HepG2 (cell line): ENCODE data around the gene CCDC88B. TPM values are rescaled to one million over a fixed set of nuclear protein-coding genes. Genes with fewer than 3 reads are reported as not detected.

ENCODE experiments used
- ATAC-seq: fragments of 200-7000 bp; cut with Tn5 transposase; 3 replicates; pipeline ENCODE4 v1.9.1; 2020; ENCODE audit warnings: mild to moderate bottlenecking, moderate library complexity
- BruUV-seq: library from RNA; stranded (reverse); fragments of 400-500 nt; replicated peaks from 2 replicates; lab custom pipeline; 2021; lab: Mats Ljungman, UMichigan
- CTCF ChIA-PET: fragments of 300-600 bp; formaldehyde crosslinking; extraction: SDS; loops from one replicate; lab custom pipeline; 2021; ENCODE audit warnings: low total read pairs, inconsistent platforms, low intra/inter-chr PET ratio; lab: Yijun Ruan, JAX
- POLR2A ChIA-PET: fragments of 350-600 bp; sonication (Branson Sonifier 250); formaldehyde crosslinking; loops from one replicate; lab custom pipeline; 2020; ENCODE audit warnings: antibody characterized with exemption, inconsistent platforms; lab: Yijun Ruan, JAX
- DNase-seq: peaks from one replicate; pipeline ENCODE4 v3.0.0-alpha.2; 2015; ENCODE audit warnings: low spot score
- FAIRE-seq: peaks from 3 replicates; lab custom pipeline; 2011; peaks lifted over from hg19 to GRCh38; lab: Jason Lieb, UNC
- H2AFZ ChIP-seq: one replicate; pipeline ENCODE4 v1.6.1; 2011; ENCODE audit warnings: low read length, inconsistent platforms
- H3K27ac ChIP-seq: fragments of 300-600 bp; 3 replicates; pipeline ENCODE4 v1.8.0; 2011; ENCODE audit warnings: mixed run types, mild to moderate bottlenecking, mixed read lengths, low read length, inconsistent platforms; ENCODE audit not compliant: insufficient read depth; ENCODE audit errors: extremely low read length
- H3K27me3 ChIP-seq, 2 experiments: fragments of 200-600 bp in 1 of 2; 2 replicates in 1 of 2; 3 replicates in 1 of 2; pipeline versions ENCODE4 v1.6.0 to v1.8.0; 2011; ENCODE audit warnings: low read length in 2 of 2, mild to moderate bottlenecking in 2 of 2, moderate library complexity in 2 of 2, inconsistent platforms in 1 of 2; ENCODE audit not compliant: insufficient read depth in 2 of 2, control insufficient read depth in 1 of 2
- H3K36me3 ChIP-seq, 2 experiments: fragments of 200-600 bp in 1 of 2; replicated peaks in 1 of 2; 2 replicates in 1 of 2; 3 replicates in 1 of 2; pipeline versions ENCODE4 v1.5.1 to v1.8.0; 2011; ENCODE audit warnings: low read length in 2 of 2, inconsistent platforms in 1 of 2; ENCODE audit not compliant: insufficient read depth in 2 of 2, control insufficient read depth in 1 of 2
- H3K4me1 ChIP-seq: 2 replicates; pipeline ENCODE4 v1.5.1; 2012; ENCODE audit warnings: low read length, inconsistent platforms; ENCODE audit not compliant: insufficient read depth
- H3K4me2 ChIP-seq: 2 replicates; pipeline ENCODE4 v1.6.0; 2011; ENCODE audit warnings: low read depth, low read length, inconsistent platforms
- H3K4me3 ChIP-seq, 3 experiments: fragments of 200-600 bp in 1 of 3; sonication (generic), shearing (Covaris generic) in 1 of 3; replicated peaks in 1 of 3; 2 replicates each; pipeline ENCODE4 v1.5.1; 2011 to 2016; ENCODE audit warnings: low read length in 3 of 3, inconsistent platforms in 2 of 3, low read depth in 2 of 3, mild to moderate bottlenecking in 2 of 3, control low read depth in 1 of 3, mixed read lengths in 1 of 3; ENCODE audit not compliant: insufficient read depth in 1 of 3
- H3K79me2 ChIP-seq: one replicate; pipeline ENCODE4 v1.6.1; 2011; ENCODE audit warnings: low read length, inconsistent platforms; ENCODE audit not compliant: insufficient read depth
- H3K9ac ChIP-seq: 2 replicates; pipeline ENCODE4 v1.6.0; 2011; ENCODE audit warnings: mild to moderate bottlenecking, low read depth, low read length, inconsistent platforms; ENCODE audit not compliant: insufficient read depth
- H3K9me3 ChIP-seq: 2 replicates; pipeline ENCODE4 v1.5.1; 2012; ENCODE audit warnings: mild to moderate bottlenecking, low read length
- H4K20me1 ChIP-seq: 2 replicates; pipeline ENCODE4 v1.6.0; 2011; ENCODE audit warnings: inconsistent platforms, mild to moderate bottlenecking, low read length, moderate library complexity; ENCODE audit not compliant: insufficient read depth
- CSRNP2 ChIP-seq: sonication (generic); formaldehyde crosslinking; conservative IDR thresholded peaks from 2 replicates; pipeline ENCODE4 v1.8.0; 2022; ENCODE audit warnings: low read depth, missing genetic modification reagents
- GABPA ChIP-seq, 2 experiments: IDR thresholded peaks; 2 replicates each; pipeline ENCODE4 v1.6.1; 2011 to 2016; ENCODE audit warnings: low read depth in 2 of 2, low read length in 1 of 2, missing biosample characterization in 1 of 2, missing genetic modification characterization in 1 of 2
- MTA3 ChIP-seq: sonication (generic); formaldehyde crosslinking; IDR thresholded peaks from 2 replicates; pipeline ENCODE4 v1.4.0; 2020; ENCODE audit warnings: missing genetic modification reagents
- ONECUT2 ChIP-seq: sonication (generic); formaldehyde crosslinking; IDR thresholded peaks from 2 replicates; pipeline ENCODE4 v1.4.0; 2020; ENCODE audit warnings: missing genetic modification reagents
- RFXANK ChIP-seq: IDR thresholded peaks from 2 replicates; pipeline ENCODE4 v1.6.1; 2016
- ZBTB4 ChIP-seq: sonication (generic); formaldehyde crosslinking; IDR thresholded peaks from 2 replicates; pipeline ENCODE4 v1.4.0; 2020; ENCODE audit warnings: missing genetic modification reagents, mild to moderate bottlenecking, borderline replicate concordance
- ZBTB46 ChIP-seq: sonication (generic); formaldehyde crosslinking; IDR thresholded peaks from 2 replicates; pipeline ENCODE4 v1.4.0; 2020; ENCODE audit warnings: mild to moderate bottlenecking, missing genetic modification reagents, borderline replicate concordance
- ZNF383 ChIP-seq: sonication (generic); formaldehyde crosslinking; IDR thresholded peaks from 2 replicates; pipeline ENCODE4 v1.4.0; 2020; ENCODE audit warnings: missing genetic modification reagents, mild to moderate bottlenecking, borderline replicate concordance
- ZNF432 ChIP-seq: sonication (generic); formaldehyde crosslinking; IDR thresholded peaks from 2 replicates; pipeline ENCODE4 v1.5.0; 2020; ENCODE audit warnings: missing genetic modification reagents, mild to moderate bottlenecking, borderline replicate concordance
- ZNF572 ChIP-seq: sonication (generic); formaldehyde crosslinking; IDR thresholded peaks from 2 replicates; pipeline ENCODE4 v1.5.1; 2020; ENCODE audit warnings: mild to moderate bottlenecking, missing genetic modification reagents
- ZNF724P ChIP-seq: sonication (generic); formaldehyde crosslinking; IDR thresholded peaks from 2 replicates; pipeline ENCODE4 v1.8.0; 2022; ENCODE audit warnings: missing genetic modification reagents, borderline replicate concordance
- WGBS: methylation state at CpG from one replicate; pipeline ENCODE4 v1.1.6; 2017; ENCODE audit warnings: low lambda C conversion rate; 5-methylcytosine and 5-hydroxymethylcytosine counted together
- in situ Hi-C: cut with HindIII; loops from 2 replicates; pipeline ENCODE4 v1.10.0; 2017; ENCODE audit warnings: low pct_unique_long_range_greater_than_20kb; ENCODE audit not compliant: extremely low pct_ligation_motif_present
- intact Hi-C: fragments of 100-400 bp; cut with micrococcal nuclease; formaldehyde crosslinking; loops from one replicate; pipeline ENCODE4 v1.10.0; 2022; ENCODE audit not compliant: unreplicated experiment
- polyA plus RNA-seq, 8 experiments: library from polyadenylated mRNA; depleted of rRNA in 3 of 8; stranded (reverse) in 7 of 8; unstranded in 1 of 8; fragments of >200 nt; fragmentation: Illumina TruSeq in 4 of 8; extraction: Trizol in 4 of 8; gene quantifications; 2 replicates each; pipeline versions ENCODE4 v1.2.1 to v1.2.3, GENCODE V29; 2011 to 2016; ENCODE audit warnings: low read depth in 4 of 8, missing spikeins in 1 of 8, mixed read lengths in 1 of 8; ENCODE audit not compliant: insufficient read depth in 1 of 8
- total RNA-seq, 5 experiments: library from RNA; depleted of rRNA; stranded (reverse); fragments of >200 nt; fragmentation: Illumina TruSeq; extraction: Trizol; gene quantifications; 2 replicates each; pipeline ENCODE4 v1.2.3, GENCODE V29; 2016; ENCODE audit warnings: low read depth in 1 of 5

CCDC88B gene
- total and polyA plus RNA-seq, 2 of the 13 experiments (the other 11 are each of a cell fraction or from before 2014, with no cell fraction given): 3.6 to 4.8 TPM

- WGBS: 21% methylated on average over 14 of the region's 14 CpGs
- in situ Hi-C loops (no loop called here), intact Hi-C loops (no loop called here)
- Histone ChIP-seq H3K79me2 (no peaks in the 10 kb centered on the region), H3K4me2 (no peak overlapping the region), H2AFZ (no peak overlapping the region), H3K27me3 (peaks cover 5 to 50% of the 10 kb centered on the region in 2 experiments; a peak in 4 of 5 replicates), H3K9ac (no peak overlapping the region), H3K9me3 (no peaks in the 10 kb centered on the region), H3K36me3 (no peaks in the 10 kb centered on the region), H3K4me3 (no peak overlapping the region), H4K20me1 (no peaks in the 10 kb centered on the region), H3K27ac (no peak overlapping the region), H3K4me1 (peaks cover 2% of the 10 kb centered on the region; the same call in 1 of the 2 replicates)
- ATAC-seq (no peak), DNase-seq (no peak), FAIRE-seq (no peak)
- ChIA-PET POLR2A (no interaction called here), CTCF (no interaction called here)
- BruUV-seq: no TSS peak
- TF ChIP-seq ZBTB46 (no peak), ZNF432 (CRISPR knock-in tag) (no peak), RFXANK (CRISPR knock-in tag) (no peak), MTA3 (no peak), ZNF572 (CRISPR knock-in tag) (no peak), ZNF383 (CRISPR knock-in tag) (no peak)
Measured at GRCh38 chr11:64378335-64378880, 38.4 kb downstream of the CCDC88B start.

GRCh38 chr11:64379160-64379559, 39.2 kb downstream of the CCDC88B start:
- CTCF ChIA-PET: no interaction called here
- H2AFZ ChIP-seq: no peak overlapping the region
- H3K4me3 ChIP-seq: no peak overlapping the region
- no peaks in the 10 kb centered on the region for H3K4me1 ChIP-seq
- 67% methylated on average over 14 of the region's 15 CpGs for WGBS
- H3K4me2 ChIP-seq: no peak overlapping the region
- H3K36me3 ChIP-seq: no peaks in the 10 kb centered on the region
- no peak for FAIRE-seq
- no peak overlapping the region for H3K9ac ChIP-seq
- H4K20me1 ChIP-seq: no peaks in the 10 kb centered on the region
- POLR2A ChIA-PET: no interaction called here
- BruUV-seq: no TSS peak
- intact Hi-C loops (no loop called here), in situ Hi-C loops (no loop called here)
- no peak for DNase-seq
- H3K27ac ChIP-seq: no peak overlapping the region
- ATAC-seq: no peak
- H3K9me3 ChIP-seq: no peaks in the 10 kb centered on the region
- H3K27me3 ChIP-seq: peaks cover 7 to 57% of the 10 kb centered on the region in 2 experiments; a peak in 4 of 5 replicates
- H3K79me2 ChIP-seq: no peaks in the 10 kb centered on the region
- TF ChIP-seq ZNF724P (CRISPR knock-in tag) (no peak), ONECUT2 (CRISPR knock-in tag) (no peak), CSRNP2 (CRISPR knock-in tag) (no peak), GABPA (IDR thresholded peaks at IDR 0.05; ENCODE audit: low read depth, low read length) (no peak), GABPA (CRISPR knock-in tag; IDR thresholded peaks at IDR 0.05; ENCODE audit: low read depth) (no peak), ZBTB4 (CRISPR knock-in tag) (no peak)
